ENCODE measurements around the gene CAT. TPM values are rescaled to one million over a fixed set of nuclear protein-coding genes. Genes with fewer than 3 reads are reported as not detected.

The CAT gene
- total and polyA plus RNA-seq, 7 donors: 27.9 to 110 (median 83.9) TPM

DNA sequence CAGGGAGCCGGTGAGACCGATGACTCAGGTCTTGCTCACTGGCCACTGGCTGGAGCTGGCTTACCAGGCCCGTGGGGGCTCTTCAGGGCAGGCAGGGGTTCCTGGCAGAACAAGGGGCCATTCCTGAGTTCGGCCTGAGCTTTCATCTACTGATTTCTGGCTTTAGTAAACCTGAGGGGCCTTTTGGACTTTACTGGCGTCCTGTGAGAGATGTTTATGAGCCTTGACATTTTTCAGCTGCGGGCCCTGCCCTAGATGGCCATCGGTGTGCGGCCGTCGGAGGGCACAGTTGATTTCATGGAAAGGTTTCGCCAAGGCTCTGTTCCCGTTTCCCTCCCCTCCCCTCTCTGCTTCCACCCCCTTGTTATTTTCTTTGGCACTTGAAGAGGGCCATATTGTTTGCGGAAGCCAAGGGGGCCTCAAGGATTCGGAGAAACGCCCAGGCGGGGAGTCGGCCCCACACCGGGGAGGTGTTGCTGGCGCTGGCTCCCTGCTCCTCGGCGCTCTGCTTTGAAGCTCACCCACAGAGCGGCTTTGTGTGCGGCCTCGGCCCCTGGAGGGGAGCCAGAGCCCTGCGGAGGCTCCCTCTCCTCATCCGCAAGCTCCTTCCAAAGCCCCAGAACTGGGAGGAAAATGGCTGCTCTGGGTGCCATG is 57.1 kb downstream of the CAT start:
- ATAC-seq (no peak), DNase-seq (no peak)
- H3K36me3 ChIP-seq (ENCODE audit: insufficient read depth in 1 of 2, low read depth in 1 of 2): no peaks in the 10 kb centered on the region
- H3K4me3 ChIP-seq: no peak overlapping the region
- no peaks in the 10 kb centered on the region for H3K4me1 ChIP-seq
- intact Hi-C loops (cut with DNase I): loop anchor here in 1 of 2 donors (10.0 kb wide), 1 partner anchor 321 kb away; no protein-coding TSS in a partner anchor
- no peaks in the 10 kb centered on the region for H3K9me3 ChIP-seq
- no peaks in the 10 kb centered on the region for H3K27me3 ChIP-seq (ENCODE audit: insufficient read depth in 3 of 3, low read length in 2 of 3)
- H3K27ac ChIP-seq: no peak overlapping the region
- TF ChIP-seq, protein P1, sequence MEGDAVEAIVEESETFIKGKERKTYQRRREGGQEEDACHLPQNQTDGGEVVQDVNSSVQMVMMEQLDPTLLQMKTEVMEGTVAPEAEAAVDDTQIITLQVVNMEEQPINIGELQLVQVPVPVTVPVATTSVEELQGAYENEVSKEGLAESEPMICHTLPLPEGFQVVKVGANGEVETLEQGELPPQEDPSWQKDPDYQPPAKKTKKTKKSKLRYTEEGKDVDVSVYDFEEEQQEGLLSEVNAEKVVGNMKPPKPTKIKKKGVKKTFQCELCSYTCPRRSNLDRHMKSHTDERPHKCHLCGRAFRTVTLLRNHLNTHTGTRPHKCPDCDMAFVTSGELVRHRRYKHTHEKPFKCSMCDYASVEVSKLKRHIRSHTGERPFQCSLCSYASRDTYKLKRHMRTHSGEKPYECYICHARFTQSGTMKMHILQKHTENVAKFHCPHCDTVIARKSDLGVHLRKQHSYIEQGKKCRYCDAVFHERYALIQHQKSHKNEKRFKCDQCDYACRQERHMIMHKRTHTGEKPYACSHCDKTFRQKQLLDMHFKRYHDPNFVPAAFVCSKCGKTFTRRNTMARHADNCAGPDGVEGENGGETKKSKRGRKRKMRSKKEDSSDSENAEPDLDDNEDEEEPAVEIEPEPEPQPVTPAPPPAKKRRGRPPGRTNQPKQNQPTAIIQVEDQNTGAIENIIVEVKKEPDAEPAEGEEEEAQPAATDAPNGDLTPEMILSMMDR (IDR thresholded peaks at IDR 0.05): no peak
- WGBS, 3 donors: 72 to 73% (median 73%) methylated on average over 26 of the region's 26 CpGs

DNA sequence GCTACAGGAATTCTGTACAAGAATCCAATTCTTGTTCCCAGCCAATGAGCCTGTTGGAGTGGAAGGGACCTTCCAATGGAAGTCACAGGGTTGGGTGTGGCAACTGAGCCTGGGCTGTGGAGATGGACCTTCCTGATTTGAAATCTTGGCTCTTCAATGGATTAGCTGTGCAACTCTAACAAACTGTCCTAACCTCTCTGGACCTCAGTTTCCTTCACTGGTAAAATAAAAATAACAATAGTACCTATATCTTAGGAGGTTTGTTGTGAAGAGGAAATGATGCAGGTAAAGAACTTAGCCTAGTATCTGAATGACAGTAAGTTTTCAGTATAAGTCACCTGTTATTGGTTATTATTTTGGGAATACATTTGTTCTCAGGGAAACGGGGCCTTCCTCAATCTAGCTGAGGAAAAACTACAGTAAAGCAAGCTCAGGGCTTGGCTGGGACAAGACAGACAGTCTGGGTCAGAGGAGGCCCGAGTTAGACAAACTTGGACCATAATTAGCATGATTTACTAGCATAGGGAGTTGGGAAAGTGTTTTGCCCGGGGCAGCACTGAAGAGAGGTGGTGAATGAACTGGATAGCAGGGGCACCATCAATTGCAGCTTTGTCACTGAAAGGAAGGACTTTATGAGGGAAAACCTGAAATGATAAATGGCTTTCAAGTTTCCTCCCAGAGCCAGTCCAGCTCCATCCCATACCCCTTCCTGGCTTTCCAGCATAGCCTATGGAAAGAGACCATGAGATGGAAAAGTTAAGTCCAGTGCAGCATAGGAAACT is 61.2 kb downstream of the CAT start:
- H3K27me3 ChIP-seq (ENCODE audit: insufficient read depth in 3 of 3, low read length in 2 of 3): no peaks in the 10 kb centered on the region
- ATAC-seq (no peak), DNase-seq (no peak)
- TF ChIP-seq, protein P1 (IDR thresholded peaks at IDR 0.05): no peak
- H3K4me1 ChIP-seq: no peaks in the 10 kb centered on the region
- no peaks in the 10 kb centered on the region for H3K36me3 ChIP-seq (ENCODE audit: insufficient read depth in 1 of 2, low read depth in 1 of 2)
- no peak overlapping the region for H3K27ac ChIP-seq
- H3K9me3 ChIP-seq: no peaks in the 10 kb centered on the region
- intact Hi-C loops (cut with DNase I): loop anchor here in 1 of 2 donors (10.0 kb wide), 1 partner anchor 325 kb away; no protein-coding TSS in a partner anchor
- H3K4me3 ChIP-seq: no peak overlapping the region
- WGBS, 3 donors: 65 to 71% (median 70%) methylated on average over 3 of the region's 3 CpGs

DNA sequence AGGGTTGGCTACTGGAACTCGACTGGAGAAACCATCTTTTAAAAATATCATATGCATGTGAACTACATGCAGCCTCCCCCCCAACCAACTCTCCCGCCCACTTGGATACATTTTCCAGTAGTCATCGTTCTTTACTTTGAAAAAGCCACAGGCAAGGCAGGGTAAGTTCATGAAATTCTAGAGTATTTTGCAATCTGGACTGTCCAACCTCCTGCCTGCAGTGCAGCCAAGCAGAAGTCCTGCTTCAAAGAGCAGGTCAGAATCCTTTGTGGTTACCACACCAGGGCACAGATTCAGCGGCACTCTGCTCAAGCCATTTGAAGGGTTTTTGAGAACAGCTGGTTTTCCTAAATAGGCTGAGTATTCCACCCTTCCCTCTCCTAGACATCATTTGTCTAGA is 62.8 kb downstream of the CAT start:
- intact Hi-C loops (cut with DNase I): no loop called here
- H3K27me3 ChIP-seq (ENCODE audit: insufficient read depth in 3 of 3, low read length in 2 of 3): no peaks in the 10 kb centered on the region
- no peaks in the 10 kb centered on the region for H3K4me1 ChIP-seq
- H3K27ac ChIP-seq: no peak overlapping the region
- DNase-seq (peak in 1 of 2 donors; percentile 49), ATAC-seq (peak in 3 of 4 donors; percentile 50 to 69 (median 55))
- no peak overlapping the region for H3K4me3 ChIP-seq
- TF ChIP-seq, protein P1 (IDR thresholded peaks at IDR 0.05): no peak
- WGBS, 3 donors: 46 to 58% (median 46%) methylated on average over 4 of the region's 4 CpGs
- no peaks in the 10 kb centered on the region for H3K9me3 ChIP-seq
- no peaks in the 10 kb centered on the region for H3K36me3 ChIP-seq (ENCODE audit: insufficient read depth in 1 of 2, low read depth in 1 of 2)

DNA sequence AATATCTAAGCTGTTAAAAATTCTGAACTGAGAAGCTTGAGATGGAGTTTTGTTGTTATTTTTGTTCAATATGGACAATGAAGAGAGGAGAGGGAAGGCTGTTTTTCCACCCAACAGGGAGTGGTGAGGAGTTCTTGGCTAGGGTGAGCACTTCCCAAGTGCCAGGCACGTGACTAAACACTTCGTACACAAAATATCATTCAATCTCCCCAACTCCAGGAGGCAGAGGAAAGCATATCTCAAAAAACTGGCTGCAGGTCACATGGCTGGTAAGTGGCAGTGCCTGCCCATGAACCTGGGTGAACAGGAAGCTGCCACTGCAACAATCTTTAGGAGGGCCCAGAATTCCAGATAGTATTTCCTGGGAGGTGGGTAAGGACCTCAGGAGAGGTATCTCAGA is 63.2 kb downstream of the CAT start:
- Histone ChIP-seq H3K27me3 (ENCODE audit: insufficient read depth in 3 of 3, low read length in 2 of 3) (no peaks in the 10 kb centered on the region), H3K36me3 (ENCODE audit: insufficient read depth in 1 of 2, low read depth in 1 of 2) (no peaks in the 10 kb centered on the region), H3K27ac (no peak overlapping the region), H3K4me3 (no peak overlapping the region), H3K4me1 (no peaks in the 10 kb centered on the region), H3K9me3 (no peaks in the 10 kb centered on the region)
- WGBS, 3 donors: 38 to 52% (median 40%) methylated on average over 2 of the region's 2 CpGs
- intact Hi-C loops (cut with DNase I): no loop called here
- TF ChIP-seq, protein P1 (IDR thresholded peaks at IDR 0.05): no peak
- no peak for ATAC-seq
- no peak for DNase-seq

Data from psoas muscle (tissue), 8 donors.